GM19238 (cell line): Measurements from ENCODE around the gene GZMM.

Source experiments
- DNase-seq: peaks from one replicate; pipeline ENCODE4 v3.0.0; 2011; ENCODE audit warnings: low spot score; ENCODE audit not compliant: insufficient read length

The GZMM gene

GRCh38 chr19:535017-535835, 8.6 kb upstream of the GZMM start:
- no peak for DNase-seq

DNA sequence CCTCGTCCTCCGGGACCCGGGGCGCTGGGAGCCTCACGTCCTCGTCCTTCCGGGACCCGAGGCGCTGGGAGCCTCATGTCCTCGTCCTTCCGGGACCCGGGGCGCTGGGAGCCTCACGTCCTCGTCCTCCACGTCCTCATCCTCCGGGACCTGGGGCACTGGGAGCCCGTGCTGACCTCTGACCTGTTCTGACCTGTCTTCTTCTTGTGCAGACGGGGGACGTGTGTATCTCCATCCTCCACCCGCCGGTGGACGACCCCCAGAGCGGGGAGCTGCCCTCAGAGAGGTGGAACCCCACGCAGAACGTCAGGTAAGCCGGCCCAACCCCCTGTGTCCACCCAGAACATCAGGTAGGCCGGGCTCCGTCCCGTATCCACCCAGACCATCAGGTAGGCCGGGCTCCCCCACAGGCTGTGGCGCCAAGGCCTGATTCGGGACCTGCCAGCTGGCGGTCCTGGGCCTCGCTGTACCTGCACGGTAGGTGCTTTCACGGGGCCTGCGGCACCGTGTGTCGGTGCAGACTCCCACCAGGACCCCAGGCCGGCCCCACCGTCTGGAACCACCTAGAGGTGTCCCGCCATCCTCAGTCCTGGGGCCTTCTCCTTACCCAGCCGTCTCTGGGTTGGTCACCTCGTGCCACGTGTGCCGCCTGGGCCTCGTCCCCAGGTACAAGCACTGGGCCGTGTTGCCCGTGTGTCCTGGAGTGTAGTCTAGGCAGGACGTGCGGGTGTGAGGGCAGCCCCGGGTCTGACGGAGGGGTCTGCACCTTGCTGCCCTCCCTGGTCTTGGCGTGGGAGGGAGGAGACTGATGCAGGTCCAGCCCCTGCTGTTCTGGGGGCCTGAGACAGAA, 7.6 kb upstream of the GZMM start:
- DNase-seq, result no peak

- DNase-seq, result no peak
These were observed 6.9 kb upstream of the GZMM start for GRCh38 chr19:536881-537404.

GRCh38 chr19:538641-539428, 5.0 kb upstream of the GZMM start:
- no peak for DNase-seq

- DNase-seq, result no peak
These were observed 4.3 kb upstream of the GZMM start for GRCh38 chr19:539429-540030.

DNA sequence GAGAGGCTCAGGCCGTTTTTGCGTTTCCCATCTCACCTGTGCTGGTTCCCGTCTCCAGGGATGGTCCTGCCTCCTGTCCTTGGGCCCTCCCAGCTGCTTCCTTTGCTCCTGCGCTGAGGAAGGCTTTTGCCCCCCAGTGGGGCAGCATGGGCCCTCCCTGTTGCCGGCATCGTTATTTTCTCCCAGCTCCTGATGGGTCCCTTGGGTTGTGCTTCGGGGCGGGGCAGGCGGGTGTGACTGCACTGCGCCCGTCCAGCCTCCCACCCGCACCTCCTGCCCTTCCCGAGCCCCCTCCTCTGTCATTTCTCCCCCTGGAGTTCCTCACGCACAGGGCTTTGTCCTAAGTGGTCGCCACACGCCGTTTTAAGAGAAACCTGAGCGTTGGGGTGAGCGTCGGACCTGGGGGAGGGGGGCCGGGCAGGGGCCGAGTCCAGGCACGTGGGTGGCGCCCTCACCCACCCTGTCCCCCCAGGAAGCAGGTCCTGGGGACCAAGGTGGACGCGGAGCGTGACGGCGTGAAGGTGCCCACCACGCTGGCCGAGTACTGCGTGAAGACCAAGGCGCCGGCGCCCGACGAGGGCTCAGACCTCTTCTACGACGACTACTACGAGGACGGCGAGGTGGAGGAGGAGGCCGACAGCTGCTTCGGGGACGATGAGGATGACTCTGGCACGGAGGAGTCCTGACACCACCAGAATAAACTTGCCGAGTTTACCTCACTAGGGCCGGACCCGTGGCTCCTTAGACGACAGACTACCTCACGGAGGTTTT, 2.8 kb upstream of the GZMM start:
- DNase-seq, result no peak

GRCh38 chr19:541699-542098, 2.2 kb upstream of the GZMM start:
- DNase-seq, result no peak

- no peak for DNase-seq
These were observed 1.5 kb upstream of the GZMM start for GRCh38 chr19:542173-542866.

DNA sequence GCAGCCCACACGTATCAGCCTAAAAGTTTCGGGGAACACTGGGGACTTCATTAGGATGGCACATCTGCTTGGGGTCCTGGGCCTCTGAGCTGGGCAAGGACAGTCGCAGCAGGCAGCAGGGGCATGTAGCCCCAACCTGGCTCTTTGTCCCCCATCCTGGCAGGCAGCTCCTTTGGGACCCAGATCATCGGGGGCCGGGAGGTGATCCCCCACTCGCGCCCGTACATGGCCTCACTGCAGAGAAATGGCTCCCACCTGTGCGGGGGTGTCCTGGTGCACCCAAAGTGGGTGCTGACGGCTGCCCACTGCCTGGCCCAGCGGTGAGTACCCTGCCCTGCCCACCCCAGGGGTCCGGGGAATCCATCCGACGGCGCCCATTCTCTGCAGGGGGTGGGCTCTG, 3.3 kb downstream of the GZMM start:
- DNase-seq, result no peak

DNA sequence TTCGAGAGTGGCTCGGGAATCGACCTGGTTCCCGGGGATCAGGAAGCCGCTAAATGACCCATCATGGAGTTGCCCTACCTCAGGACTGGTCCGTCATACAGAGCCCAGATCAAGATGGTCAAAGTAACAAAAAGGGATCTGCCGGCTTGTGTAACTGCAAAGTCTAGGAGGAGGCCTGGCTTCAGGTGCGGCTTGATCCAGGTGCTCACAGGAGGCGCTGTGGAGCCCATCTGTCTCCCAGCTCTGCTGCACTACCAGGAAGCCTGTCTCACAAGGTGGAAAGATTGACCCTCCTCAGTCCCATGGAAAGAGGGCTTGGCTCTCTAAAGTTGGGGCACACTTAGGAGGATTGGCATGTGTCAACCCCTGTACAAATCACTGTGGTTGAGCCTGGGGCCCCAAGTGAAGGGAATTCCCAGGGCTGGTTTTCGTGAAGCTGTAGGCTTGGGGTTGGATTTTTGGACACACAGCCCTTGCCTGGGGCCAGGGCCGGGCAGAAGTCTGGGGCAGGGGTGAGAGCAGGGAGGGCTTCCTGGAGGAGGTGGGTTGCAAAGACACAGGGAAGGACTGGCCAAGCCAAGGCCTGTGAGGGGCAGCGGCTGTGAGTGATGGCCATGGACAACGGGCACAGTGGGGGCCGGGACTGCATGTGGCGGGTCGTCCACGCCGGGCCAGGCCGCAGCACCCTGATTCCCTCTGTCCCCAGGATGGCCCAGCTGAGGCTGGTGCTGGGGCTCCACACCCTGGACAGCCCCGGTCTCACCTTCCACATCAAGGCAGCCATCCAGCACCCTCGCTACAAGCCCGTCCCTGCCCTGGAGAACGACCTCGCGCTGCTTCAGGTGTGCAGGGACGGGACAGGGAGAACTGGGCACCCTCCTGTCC, 4.2 kb downstream of the GZMM start:
- DNase-seq, result no peak

GRCh38 chr19:548886-549830, 5.3 kb downstream of the GZMM start:
- DNase-seq, result no peak

GRCh38 chr19:554817-555216, 11.0 kb downstream of the GZMM start:
- no peak for DNase-seq

DNA sequence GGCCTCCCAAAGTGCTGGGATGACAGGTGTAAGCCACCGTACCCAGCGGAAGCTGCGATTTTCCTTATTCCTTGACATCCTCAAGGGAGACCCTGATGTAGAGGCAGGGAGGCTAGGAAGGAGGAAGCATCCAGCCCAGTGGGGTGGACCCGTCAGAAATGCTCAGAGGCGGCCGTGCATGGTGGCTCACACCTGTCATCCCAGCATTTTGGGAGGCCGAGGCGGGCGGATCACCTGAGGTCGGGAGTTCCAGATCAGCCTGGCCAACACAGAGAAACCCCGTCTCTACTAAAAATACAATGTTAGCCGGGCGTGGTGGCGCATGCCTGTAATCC, 11.6 kb downstream of the GZMM start:
- DNase-seq, result no peak

GRCh38 chr19:556611-557382, 12.9 kb downstream of the GZMM start:
- DNase-seq, result no peak

GRCh38 chr19:558770-559439, 15.1 kb downstream of the GZMM start:
- DNase-seq, result no peak

GRCh38 chr19:560121-560520, 16.3 kb downstream of the GZMM start:
- no peak for DNase-seq

- no peak for DNase-seq
These were observed 22.6 kb downstream of the GZMM start for GRCh38 chr19:566403-566802.
